Measurements from ENCODE around the gene CDKAL1.

The CDKAL1 gene

DNA sequence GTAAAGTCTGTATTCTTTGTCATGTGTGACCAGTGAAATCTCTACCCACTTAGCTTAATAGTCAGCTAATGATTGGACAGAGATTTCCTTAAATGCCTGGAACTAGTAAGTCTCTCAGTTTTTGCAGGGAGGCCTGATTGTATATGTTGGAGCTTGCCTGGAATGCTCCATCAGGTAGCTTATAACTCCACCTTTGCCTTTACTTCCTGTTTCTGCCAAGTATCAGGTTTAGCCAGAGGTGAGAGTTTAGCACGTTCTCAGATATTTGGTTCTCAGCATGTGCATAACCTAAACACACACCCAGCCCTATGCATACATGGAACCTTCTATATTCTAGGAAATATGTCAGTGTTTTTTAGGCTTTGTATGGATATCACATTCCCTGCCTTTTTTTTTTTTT is 435.3 kb downstream of the CDKAL1 start:
- TF ChIP-seq, protein P1, sequence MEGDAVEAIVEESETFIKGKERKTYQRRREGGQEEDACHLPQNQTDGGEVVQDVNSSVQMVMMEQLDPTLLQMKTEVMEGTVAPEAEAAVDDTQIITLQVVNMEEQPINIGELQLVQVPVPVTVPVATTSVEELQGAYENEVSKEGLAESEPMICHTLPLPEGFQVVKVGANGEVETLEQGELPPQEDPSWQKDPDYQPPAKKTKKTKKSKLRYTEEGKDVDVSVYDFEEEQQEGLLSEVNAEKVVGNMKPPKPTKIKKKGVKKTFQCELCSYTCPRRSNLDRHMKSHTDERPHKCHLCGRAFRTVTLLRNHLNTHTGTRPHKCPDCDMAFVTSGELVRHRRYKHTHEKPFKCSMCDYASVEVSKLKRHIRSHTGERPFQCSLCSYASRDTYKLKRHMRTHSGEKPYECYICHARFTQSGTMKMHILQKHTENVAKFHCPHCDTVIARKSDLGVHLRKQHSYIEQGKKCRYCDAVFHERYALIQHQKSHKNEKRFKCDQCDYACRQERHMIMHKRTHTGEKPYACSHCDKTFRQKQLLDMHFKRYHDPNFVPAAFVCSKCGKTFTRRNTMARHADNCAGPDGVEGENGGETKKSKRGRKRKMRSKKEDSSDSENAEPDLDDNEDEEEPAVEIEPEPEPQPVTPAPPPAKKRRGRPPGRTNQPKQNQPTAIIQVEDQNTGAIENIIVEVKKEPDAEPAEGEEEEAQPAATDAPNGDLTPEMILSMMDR (conservative IDR thresholded peaks at IDR 0.05; ENCODE audit: low read depth, low read length): no peak
- no peak for DNase-seq (ENCODE audit: low read depth)

DNA sequence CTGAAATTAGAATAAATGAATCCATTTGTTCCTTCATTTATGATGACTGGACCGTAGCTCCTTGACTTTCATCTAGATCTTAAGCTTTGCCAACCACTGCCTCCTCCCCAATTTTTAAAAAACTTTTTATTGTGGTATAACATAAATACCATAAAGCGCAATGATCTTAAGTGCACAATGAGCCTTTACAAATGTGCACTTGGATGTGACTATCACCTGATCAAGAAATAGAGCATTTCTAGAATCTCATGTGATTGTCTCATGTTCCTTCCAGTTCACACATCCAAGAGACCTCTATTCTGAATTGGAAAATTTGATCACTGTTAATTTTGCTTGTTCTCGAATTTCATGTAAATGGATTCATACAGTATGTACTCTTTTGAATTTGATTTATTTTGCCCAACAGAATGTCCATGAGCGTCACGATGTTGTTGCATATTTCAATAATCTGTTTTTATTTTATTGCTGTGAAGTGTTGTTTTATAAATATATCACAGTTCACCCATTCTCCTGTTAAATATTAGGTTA is 442.2 kb downstream of the CDKAL1 start:
- no peak overlapping the region for H3K4me3 ChIP-seq (ENCODE audit: low read depth, low read length)
- TF ChIP-seq, protein P1 (conservative IDR thresholded peaks at IDR 0.05; ENCODE audit: low read depth, low read length): no peak
- no peak for DNase-seq (ENCODE audit: low read depth)

More for the DNA sequence above, 435.3 kb downstream of the CDKAL1 start:
- H3K4me3 ChIP-seq (ENCODE audit: low read depth, low read length): no peak overlapping the region

DNA sequence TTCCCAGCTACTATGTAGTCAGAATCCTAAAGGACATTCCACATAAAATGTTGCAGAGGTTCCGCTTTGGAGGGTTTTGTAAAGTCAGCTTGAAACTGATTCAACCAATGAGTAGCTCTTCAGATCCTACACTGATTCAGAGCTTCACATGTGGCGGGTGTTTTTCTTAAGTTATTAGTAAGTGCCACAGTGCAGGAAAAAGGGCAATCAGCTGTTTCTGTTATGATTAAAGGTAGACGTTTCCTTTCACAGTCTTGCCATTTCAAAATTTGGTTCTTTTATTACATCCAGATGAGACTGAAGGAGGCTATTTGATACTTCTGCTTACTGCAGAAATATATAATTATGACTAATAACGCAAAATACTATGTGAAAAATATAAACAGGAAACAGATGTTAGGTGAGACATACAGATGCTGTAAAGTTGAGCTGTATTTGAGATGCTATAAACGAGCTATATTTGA is 443.9 kb downstream of the CDKAL1 start:
- no peak overlapping the region for H3K4me3 ChIP-seq (ENCODE audit: low read depth, low read length)
- TF ChIP-seq, protein P1 (conservative IDR thresholded peaks at IDR 0.05; ENCODE audit: low read depth, low read length): no peak
- DNase-seq (ENCODE audit: low read depth): peak; percentile 71

DNA sequence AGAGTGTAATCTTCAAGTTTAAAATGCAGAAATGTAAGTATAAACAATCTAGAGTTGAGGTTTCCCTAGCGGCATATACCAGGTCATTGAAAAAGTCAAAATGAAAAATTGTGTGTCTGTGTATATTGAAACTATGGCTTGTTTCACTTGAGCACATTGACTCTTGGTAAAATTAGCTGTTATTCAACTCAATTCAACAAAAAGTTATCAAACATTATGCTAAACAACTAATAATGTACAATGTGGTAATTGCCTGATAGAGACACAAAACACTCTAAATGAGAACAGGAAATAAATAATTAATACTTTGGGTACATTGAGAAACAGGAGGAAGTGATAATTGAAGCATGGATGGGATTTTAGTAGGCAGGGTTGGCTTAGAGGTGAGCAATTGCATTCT is 444.8 kb downstream of the CDKAL1 start:
- H3K4me3 ChIP-seq (ENCODE audit: low read depth, low read length): no peak overlapping the region
- no peak for DNase-seq (ENCODE audit: low read depth)
- TF ChIP-seq, protein P1 (conservative IDR thresholded peaks at IDR 0.05; ENCODE audit: low read depth, low read length): no peak

DNA sequence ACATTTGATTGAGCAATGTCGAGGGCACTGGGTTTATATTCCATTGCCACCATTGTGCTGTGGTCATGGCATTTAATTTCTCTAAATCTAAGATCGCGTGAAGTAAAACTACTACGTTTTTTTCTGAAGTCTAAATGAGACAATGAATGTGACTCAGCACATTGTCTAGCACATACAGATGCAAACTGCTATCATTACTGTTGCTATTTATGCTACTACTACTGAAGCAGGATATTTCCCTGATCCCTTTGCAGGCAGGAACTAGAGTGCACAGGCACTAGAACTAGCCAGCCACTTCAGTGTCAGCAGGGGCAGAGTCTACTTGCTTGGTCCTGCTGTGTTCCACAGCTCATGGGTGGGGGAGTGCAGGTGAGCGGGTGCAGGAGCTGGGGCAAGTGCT is 449.7 kb downstream of the CDKAL1 start:
- TF ChIP-seq, protein P1 (conservative IDR thresholded peaks at IDR 0.05; ENCODE audit: low read depth, low read length): no peak
- no peak overlapping the region for H3K4me3 ChIP-seq (ENCODE audit: low read depth, low read length)

DNA sequence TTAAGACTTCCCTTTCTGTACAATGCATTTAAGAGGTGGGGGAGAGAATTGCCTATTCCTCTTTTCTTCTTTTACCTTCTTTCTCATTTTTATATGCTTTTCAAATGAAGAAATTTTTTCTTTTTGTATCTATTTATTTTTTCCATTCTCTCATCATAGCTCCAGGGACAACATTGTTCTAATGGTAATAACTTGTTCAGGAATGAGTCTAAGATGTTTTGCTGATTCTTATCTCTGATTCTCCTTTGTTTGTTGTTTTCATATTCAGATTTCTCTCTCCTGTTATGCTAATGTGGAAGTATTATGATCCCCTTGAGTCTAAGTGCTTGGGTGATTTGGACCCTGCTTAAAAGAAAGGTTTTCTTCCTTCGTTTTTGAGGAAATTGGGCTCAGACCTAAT is 451.6 kb downstream of the CDKAL1 start:
- TF ChIP-seq, protein P1 (conservative IDR thresholded peaks at IDR 0.05; ENCODE audit: low read depth, low read length): no peak
- no peak overlapping the region for H3K4me3 ChIP-seq (ENCODE audit: low read depth, low read length)
- no peak for DNase-seq (ENCODE audit: low read depth)

More for the DNA sequence above, 449.7 kb downstream of the CDKAL1 start:
- DNase-seq (ENCODE audit: low read depth): no peak

DNA sequence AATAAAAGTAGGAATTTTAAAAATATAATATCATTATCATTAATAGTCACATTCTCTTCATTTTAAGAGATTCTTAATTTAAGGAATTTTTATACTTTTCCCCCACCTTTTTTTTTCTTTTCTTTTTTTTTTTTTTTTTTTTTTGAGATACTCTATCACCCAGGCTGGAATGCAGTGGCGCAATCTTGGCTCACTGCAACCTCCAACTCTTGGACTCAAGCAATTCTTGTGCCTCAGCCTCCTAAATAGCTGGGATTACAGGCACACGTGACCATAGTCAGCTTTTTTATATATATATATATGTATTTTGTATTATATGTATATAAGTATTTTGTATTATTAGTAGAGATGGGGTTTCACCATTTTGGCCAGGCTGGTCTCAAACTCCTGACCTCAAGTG is 457.7 kb downstream of the CDKAL1 start:
- TF ChIP-seq, protein P1 (conservative IDR thresholded peaks at IDR 0.05; ENCODE audit: low read depth, low read length): no peak
- no peak overlapping the region for H3K4me3 ChIP-seq (ENCODE audit: low read depth, low read length)
- peak; percentile 38 for DNase-seq (ENCODE audit: low read depth)

Measured in choroid plexus epithelial cell (primary cell).